HEK293 (cell line): ENCODE results near the gene CADM3.

Experiments
- CTCF ChIA-PET: fragments of 350-600 bp; formaldehyde crosslinking; extraction: SDS; loops from one replicate; lab custom pipeline; 2021; ENCODE audit warnings: antibody characterized with exemption; lab: Yijun Ruan, JAX
- POLR2A ChIA-PET: fragments of 300-600 bp; formaldehyde crosslinking; extraction: SDS; loops from one replicate; lab custom pipeline; 2020; ENCODE audit warnings: antibody characterized with exemption, inconsistent platforms; lab: Yijun Ruan, JAX
- H3K27ac ChIP-seq: fragments of 200-500 bp; sonication (Bioruptor generic); 2 replicates; pipeline ENCODE4 v1.5.1; 2014; ENCODE audit warnings: low read depth, low read length, control low read depth, inconsistent platforms; ENCODE audit errors: extremely low read depth
- H3K36me3 ChIP-seq, 2 experiments: fragments of 200-500 bp in 1 of 2; sonication (Bioruptor generic) in 1 of 2; 1 replicate in 1 of 2; 2 replicates in 1 of 2; pipeline ENCODE4 v1.5.1; 2014 to 2017; ENCODE audit warnings: inconsistent platforms in 2 of 2, low read length in 2 of 2; ENCODE audit not compliant: control insufficient read depth in 2 of 2, insufficient read depth in 1 of 2
- H3K4me1 ChIP-seq: fragments of 200-500 bp; sonication (Bioruptor generic); 2 replicates; pipeline ENCODE4 v1.5.1; 2014; ENCODE audit warnings: mild to moderate bottlenecking, low read length, inconsistent platforms; ENCODE audit not compliant: control insufficient read depth, insufficient read depth
- H3K4me3 ChIP-seq: 2 replicates; pipeline ENCODE4 v1.5.1; 2011; ENCODE audit warnings: low read depth, mild to moderate bottlenecking, control low read depth, low read length, moderate library complexity
- H3K9me3 ChIP-seq: fragments of 200-500 bp; sonication (Bioruptor generic); 2 replicates; pipeline ENCODE4 v1.5.1; 2014; ENCODE audit warnings: low read depth, low read length, inconsistent platforms; ENCODE audit not compliant: control insufficient read depth, insufficient read depth
- PATZ1 ChIP-seq: fragments of 450-650 bp; formaldehyde crosslinking; IDR thresholded peaks from 2 replicates; pipeline ENCODE4 v1.5.1; 2016; ENCODE audit warnings: missing biosample characterization, missing genetic modification characterization
- YY2 ChIP-seq: fragments of 450-650 bp; formaldehyde crosslinking; IDR thresholded peaks from 2 replicates; pipeline ENCODE4 v1.5.1; 2016; ENCODE audit warnings: missing biosample characterization, missing genetic modification characterization
- ZFP3 ChIP-seq: fragments of 450-650 bp; formaldehyde crosslinking; IDR thresholded peaks from 2 replicates; pipeline ENCODE4 v1.5.1; 2016; ENCODE audit warnings: low read depth, missing biosample characterization, missing genetic modification characterization
- ZNF138 ChIP-seq: fragments of 450-650 bp; formaldehyde crosslinking; IDR thresholded peaks from 2 replicates; pipeline ENCODE4 v1.5.1; 2016; ENCODE audit warnings: missing biosample characterization, missing genetic modification characterization, borderline replicate concordance
- ZNF19 ChIP-seq: fragments of 450-650 bp; formaldehyde crosslinking; IDR thresholded peaks from 2 replicates; pipeline ENCODE4; 2016; ENCODE audit warnings: missing biosample characterization, missing genetic modification characterization, low read depth
- ZNF2 ChIP-seq: fragments of 450-650 bp; formaldehyde crosslinking; IDR thresholded peaks from 2 replicates; pipeline ENCODE4 v1.5.1; 2016; ENCODE audit warnings: missing biosample characterization, missing genetic modification characterization
- ZNF23 ChIP-seq: fragments of 450-650 bp; formaldehyde crosslinking; IDR thresholded peaks from 2 replicates; pipeline ENCODE4 v1.5.1; 2016; ENCODE audit warnings: missing biosample characterization, missing genetic modification characterization, borderline replicate concordance
- ZNF324 ChIP-seq: fragments of 450-650 bp; formaldehyde crosslinking; IDR thresholded peaks from 2 replicates; pipeline ENCODE4 v1.5.1; 2016; ENCODE audit warnings: missing biosample characterization, missing genetic modification characterization
- ZNF341 ChIP-seq: fragments of 450-650 bp; formaldehyde crosslinking; IDR thresholded peaks from 2 replicates; pipeline ENCODE4; 2016; ENCODE audit warnings: low read depth, missing biosample characterization, missing genetic modification characterization
- ZNF354C ChIP-seq: fragments of 450-650 bp; formaldehyde crosslinking; IDR thresholded peaks from 2 replicates; pipeline ENCODE4 v1.5.1; 2016; ENCODE audit warnings: missing biosample characterization, missing genetic modification characterization, low read depth, borderline replicate concordance
- ZNF37A ChIP-seq: fragments of 450-650 bp; IDR thresholded peaks from 2 replicates; pipeline ENCODE4 v1.5.1; 2018; ENCODE audit warnings: missing biosample characterization, missing genetic modification characterization
- ZNF433 ChIP-seq: fragments of 450-650 bp; formaldehyde crosslinking; IDR thresholded peaks from 2 replicates; pipeline ENCODE4 v1.5.1; 2016; ENCODE audit warnings: missing biosample characterization, missing genetic modification characterization, low read depth
- ZNF48 ChIP-seq: fragments of 450-650 bp; formaldehyde crosslinking; IDR thresholded peaks from 2 replicates; pipeline ENCODE4 v1.5.1; 2016; ENCODE audit warnings: missing biosample characterization, missing genetic modification characterization
- ZNF544 ChIP-seq: fragments of 450-650 bp; formaldehyde crosslinking; IDR thresholded peaks from 2 replicates; pipeline ENCODE4 v1.5.0; 2017; ENCODE audit warnings: missing biosample characterization, missing genetic modification characterization
- ZNF580 ChIP-seq: fragments of 450-650 bp; formaldehyde crosslinking; IDR thresholded peaks from 2 replicates; pipeline ENCODE4 v1.5.1; 2016; ENCODE audit warnings: missing biosample characterization, missing genetic modification characterization
- ZNF660 ChIP-seq: fragments of 450-650 bp; IDR thresholded peaks from 2 replicates; pipeline ENCODE4 v1.5.1; 2018; ENCODE audit warnings: missing biosample characterization, mild to moderate bottlenecking, missing genetic modification characterization
- ZNF664 ChIP-seq: fragments of 450-650 bp; formaldehyde crosslinking; IDR thresholded peaks from 2 replicates; pipeline ENCODE4 v1.5.1; 2016; ENCODE audit warnings: missing biosample characterization, missing genetic modification characterization
- TF ChIP-seq, protein P1 (sequence below): fragments of 450-650 bp; formaldehyde crosslinking; IDR thresholded peaks from 2 replicates; pipeline ENCODE4 v1.5.1; 2017; ENCODE audit warnings: missing biosample characterization, missing genetic modification characterization

The CADM3 gene

GRCh38 chr1:159142391-159142663 is 29.1 kb upstream of the CADM3 start:
- Histone ChIP-seq H3K4me1 (no peaks in the 10 kb centered on the region), H3K9me3 (no peaks in the 10 kb centered on the region), H3K36me3 (no peaks in the 10 kb centered on the region), H3K27ac (no peak overlapping the region), H3K4me3 (peak overlapping the region; percentile 48)
- ChIA-PET CTCF (interaction anchor here (0.7 to 4.1 kb wide), 7 partner anchors 10 to 936 kb away, joined by 3 to 31 read pairs (median 4); no protein-coding TSS in a partner anchor), POLR2A (interaction anchor here (1.4 kb wide), 1 partner anchor 890 kb away, joined by 5 read pairs; the partner anchor contains the start of gene PIGM)
- TF ChIP-seq PATZ1 = no peak
- TF ChIP-seq ZNF19 (tag by site-specific recombination) = no peak
- no peak for TF ChIP-seq ZNF324
- no peak for TF ChIP-seq ZNF660 (tag by site-specific recombination)

- TF ChIP-seq ZNF37A (tag by site-specific recombination) (no peak), YY2 (tag by site-specific recombination) (no peak), ZNF544 (no peak)
- TF ChIP-seq, protein P1, sequence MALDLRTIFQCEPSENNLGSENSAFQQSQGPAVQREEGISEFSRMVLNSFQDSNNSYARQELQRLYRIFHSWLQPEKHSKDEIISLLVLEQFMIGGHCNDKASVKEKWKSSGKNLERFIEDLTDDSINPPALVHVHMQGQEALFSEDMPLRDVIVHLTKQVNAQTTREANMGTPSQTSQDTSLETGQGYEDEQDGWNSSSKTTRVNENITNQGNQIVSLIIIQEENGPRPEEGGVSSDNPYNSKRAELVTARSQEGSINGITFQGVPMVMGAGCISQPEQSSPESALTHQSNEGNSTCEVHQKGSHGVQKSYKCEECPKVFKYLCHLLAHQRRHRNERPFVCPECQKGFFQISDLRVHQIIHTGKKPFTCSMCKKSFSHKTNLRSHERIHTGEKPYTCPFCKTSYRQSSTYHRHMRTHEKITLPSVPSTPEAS = no peak
- TF ChIP-seq, all 188 proteins: peak for 0
- no peak overlapping the region for H3K27ac ChIP-seq
- no peaks in the 10 kb centered on the region for H3K9me3 ChIP-seq
- POLR2A ChIA-PET = no interaction called here
- no peak overlapping the region for H3K4me3 ChIP-seq
- H3K4me1 ChIP-seq = no peaks in the 10 kb centered on the region
- CTCF ChIA-PET = interaction anchor here (0.6 to 4.1 kb wide), 7 partner anchors 11 to 1563 kb away, joined by 3 to 31 read pairs (median 4); no protein-coding TSS in a partner anchor
- H3K36me3 ChIP-seq = no peaks in the 10 kb centered on the region
Measured at GRCh38 chr1:159142726-159143510, 28.5 kb upstream of the CADM3 start.

DNA sequence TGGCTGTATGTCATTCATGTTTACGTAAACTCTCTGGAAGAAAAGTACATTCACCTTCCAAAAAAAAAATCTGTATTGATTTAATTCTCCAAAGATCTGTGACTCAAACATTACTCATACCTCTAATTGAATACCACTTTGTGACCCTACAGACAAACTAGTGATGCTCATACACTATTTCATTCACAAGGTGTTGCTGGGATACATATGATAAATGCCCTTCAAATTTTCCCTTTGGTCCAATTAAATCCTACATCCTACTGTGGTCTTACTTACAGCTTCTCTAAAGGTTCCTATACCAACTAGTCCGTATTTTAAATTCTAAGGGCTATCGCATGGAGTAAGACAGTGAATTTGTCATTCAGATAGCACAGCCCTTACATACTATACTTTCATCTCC is 26.8 kb upstream of the CADM3 start:
- ChIA-PET CTCF (interaction anchor here (1.5 kb wide), 1 partner anchor 16 kb away, joined by 5 read pairs; no protein-coding TSS in a partner anchor), POLR2A (no interaction called here)
- H3K36me3 ChIP-seq = no peaks in the 10 kb centered on the region
- H3K4me1 ChIP-seq = no peaks in the 10 kb centered on the region
- no peak overlapping the region for H3K4me3 ChIP-seq
- no peak overlapping the region for H3K27ac ChIP-seq
- no peaks in the 10 kb centered on the region for H3K9me3 ChIP-seq
- TF ChIP-seq ZNF341 (tag by site-specific recombination) = no peak
- TF ChIP-seq ZNF354C = no peak
- no peak for TF ChIP-seq ZFP3 (tag by site-specific recombination)
- TF ChIP-seq ZNF580 (tag by site-specific recombination) = no peak
- TF ChIP-seq ZNF48 (tag by site-specific recombination) = no peak
- no peak for TF ChIP-seq ZNF664 (tag by site-specific recombination)
- TF ChIP-seq, protein P1 = no peak
- TF ChIP-seq ZNF433 (tag by site-specific recombination) = no peak
- no peak for TF ChIP-seq ZNF23
- TF ChIP-seq ZNF2 (tag by site-specific recombination) = no peak
- no peak for TF ChIP-seq ZNF138 (tag by site-specific recombination)
- TF ChIP-seq, all 188 proteins: peak for 0
